ENCODE data around the gene POMP. TPM values are rescaled to one million over a fixed set of nuclear protein-coding genes. Genes with fewer than 3 reads are reported as not detected.

The POMP gene
- polyA plus RNA-seq, 3 donors, result 31.3 to 153 (median 145) TPM

GRCh38 chr13:28658539-28658795, 463 bp upstream of the POMP start:
- Histone ChIP-seq H3K36me3 (replicated peaks in 1 of 2; ENCODE audit: control insufficient read depth in 1 of 2, insufficient read depth in 2 of 2, low read length in 2 of 2) (peaks cover 15 to 29% of the 10 kb centered on the region in 2 donors), H3K4me3 (replicated peaks in 1 of 3; ENCODE audit: low read depth in 2 of 3, low read length in 3 of 3) (peak overlapping the region; percentile 96 to 98 (median 97)), H4K20me1 (ENCODE audit: insufficient read depth, low read length) (peaks cover 38% of the 10 kb centered on the region), H3K4me2 (replicated peaks; ENCODE audit: extremely low read depth, low read length, poor library complexity, severe bottlenecking) (peak overlapping the region; percentile 95), H3K27ac (ENCODE audit: low read depth in 1 of 2, low read length in 2 of 2) (peak overlapping the region; percentile 91 to 96), H3K79me2 (ENCODE audit: insufficient read depth, low read length) (peaks cover 74% of the 10 kb centered on the region), H3K4me1 (ENCODE audit: control insufficient read depth in 1 of 2, insufficient read depth in 2 of 2, low read length in 2 of 2) (peaks cover 32 to 34% of the 10 kb centered on the region in 2 donors), H3K9me3 (replicated peaks in 1 of 2; ENCODE audit: control insufficient read depth in 1 of 2, insufficient read depth in 1 of 2, low read length in 2 of 2) (no peaks in the 10 kb centered on the region), H3K27me3 (ENCODE audit: control insufficient read depth in 2 of 2, insufficient read depth in 2 of 2, low read length in 2 of 2) (no peaks in the 10 kb centered on the region), H2AFZ (ENCODE audit: insufficient read depth, low read depth, low read length, poor library complexity, severe bottlenecking) (peak overlapping the region; percentile 79), H3K9ac (ENCODE audit: insufficient read depth, low read length, poor library complexity, severe bottlenecking) (peak overlapping the region; percentile 82)
- 4% methylated on average over 3 of the region's 8 CpGs for WGBS (ENCODE audit: insufficient coverage)
- Mint-ChIP-seq H3K27ac (peak overlapping the region; percentile 97 to 99 (median 98)), H3K9me3 (no peaks in the 10 kb centered on the region), H3K36me3 (peaks cover 26 to 33% of the 10 kb centered on the region in 2 donors), H3K4me1 (peaks cover 40% of the 10 kb centered on the region), H3K27me3 (ENCODE audit: low read depth in 3 of 3) (no peaks in the 10 kb centered on the region), H3K4me3 (peak overlapping the region; percentile 96 to 97)
- no peak for TF ChIP-seq CTCF (IDR thresholded peaks at IDR 0.05)
- intact Hi-C loops (cut with micrococcal nuclease), result loop anchor here in 1 of 2 donors (10.0 kb wide), 1 partner anchor 56 kb away; the partner anchor contains the start of gene SLC46A3
- no peak for DNase-seq

- peak overlapping the region; percentile 91 to 96 for H3K27ac ChIP-seq (ENCODE audit: low read depth in 1 of 2, low read length in 2 of 2)
- peak overlapping the region; percentile 96 to 98 (median 97) for H3K4me3 ChIP-seq (replicated peaks in 1 of 3; ENCODE audit: low read depth in 2 of 3, low read length in 3 of 3)
- Mint-ChIP-seq H3K9me3 (no peaks in the 10 kb centered on the region), H3K27me3 (ENCODE audit: low read depth in 3 of 3) (no peaks in the 10 kb centered on the region), H3K36me3 (peaks cover 30 to 42% of the 10 kb centered on the region in 2 donors), H3K4me3 (peak overlapping the region; percentile 96 to 97), H3K27ac (peak overlapping the region; percentile 97 to 99 (median 98)), H3K4me1 (peaks cover 40% of the 10 kb centered on the region)
- peaks cover 32 to 34% of the 10 kb centered on the region in 2 donors for H3K4me1 ChIP-seq (ENCODE audit: control insufficient read depth in 1 of 2, insufficient read depth in 2 of 2, low read length in 2 of 2)
- H3K9ac ChIP-seq (ENCODE audit: insufficient read depth, low read length, poor library complexity, severe bottlenecking), result peak overlapping the region; percentile 82
- no peaks in the 10 kb centered on the region for H3K9me3 ChIP-seq (replicated peaks in 1 of 2; ENCODE audit: control insufficient read depth in 1 of 2, insufficient read depth in 1 of 2, low read length in 2 of 2)
- no peak for TF ChIP-seq CTCF (IDR thresholded peaks at IDR 0.05)
- peak overlapping the region; percentile 79 for H2AFZ ChIP-seq (ENCODE audit: insufficient read depth, low read depth, low read length, poor library complexity, severe bottlenecking)
- peak overlapping the region; percentile 95 for H3K4me2 ChIP-seq (replicated peaks; ENCODE audit: extremely low read depth, low read length, poor library complexity, severe bottlenecking)
- H4K20me1 ChIP-seq (ENCODE audit: insufficient read depth, low read length), result peaks cover 43% of the 10 kb centered on the region
- H3K79me2 ChIP-seq (ENCODE audit: insufficient read depth, low read length), result peaks cover 82% of the 10 kb centered on the region
- H3K27me3 ChIP-seq (ENCODE audit: control insufficient read depth in 2 of 2, insufficient read depth in 2 of 2, low read length in 2 of 2), result no peaks in the 10 kb centered on the region
- DNase-seq, result peak; percentile 47 to 72 (median 72)
- WGBS (ENCODE audit: insufficient coverage), result no CpG with 5 or more reads among the region's 4 CpGs
- H3K36me3 ChIP-seq (replicated peaks in 1 of 2; ENCODE audit: control insufficient read depth in 1 of 2, insufficient read depth in 2 of 2, low read length in 2 of 2), result peaks cover 26 to 41% of the 10 kb centered on the region in 2 donors
- intact Hi-C loops (cut with micrococcal nuclease), result loop anchor here in 1 of 2 donors (10.0 kb wide), 1 partner anchor 55 kb away; the partner anchor contains the start of gene SLC46A3
Observed at GRCh38 chr13:28659621-28659970, 666 bp downstream of the POMP start.
